Mucosa of descending colon (tissue), 3 donors: Measurements from ENCODE around the gene FXN. TPM values are rescaled to one million over a fixed set of nuclear protein-coding genes. Genes with fewer than 3 reads are reported as not detected.

Experiments used
- ATAC-seq: fragments of 200-7000 bp; cut with Tn5 transposase; one replicate; pipeline ENCODE4 v1.9.1; 2020; ENCODE audit warnings: mild to moderate bottlenecking, moderate library complexity
- DNase-seq, 3 donors: peaks; one replicate each; pipeline ENCODE4 v3.0.0-alpha.2; 2020
- H3K36me3 ChIP-seq: fragments of 200-600 bp; one replicate; pipeline ENCODE4 v1.8.0; 2021; ENCODE audit warnings: low read depth, mild to moderate bottlenecking
- H3K4me1 ChIP-seq: fragments of 200-600 bp; one replicate; pipeline ENCODE4 v1.8.0; 2021; ENCODE audit warnings: low read depth, mild to moderate bottlenecking
- H3K4me3 ChIP-seq: fragments of 200-600 bp; one replicate; pipeline ENCODE4 v1.8.0; 2021; ENCODE audit warnings: mild to moderate bottlenecking
- H3K9me3 ChIP-seq: fragments of 200-600 bp; one replicate; pipeline ENCODE4 v1.8.0; 2021; ENCODE audit warnings: mild to moderate bottlenecking
- intact Hi-C, 2 donors: fragments of 100-400 bp; cut with DNase I in 1 of 2; cut with micrococcal nuclease in 1 of 2; formaldehyde crosslinking; loops; one replicate each; pipeline versions ENCODE4 v1.11.0 to v1.11.1; 2022; cut with DNase I, micrococcal nuclease
- total RNA-seq, 3 donors: library from RNA; stranded (reverse); fragmentation: NEBNext Ultra II Directional in 2 of 3; extraction: Animal tissue kit (Norgen Biotek cat#: 25700) in 2 of 3; gene quantifications; one replicate each; pipeline versions ENCODE4 v1.2.1 to v1.2.4, GENCODE V29; 2021 to 2023
- TF ChIP-seq, protein P1 (sequence below): fragments of 200-600 bp; IDR thresholded peaks from one replicate; pipeline ENCODE4 v1.8.0; 2022; ENCODE audit warnings: antibody characterized with exemption, mild to moderate bottlenecking
- donor health status: DM: no; HTN: no; CAD: no; lungs with moderate emphysema.
- donor health status: DM: no; HTN: no; CAD: no.
- donor health status: DM: no; HTN: yes; CAD: no.

FXN gene
- total RNA-seq, 3 donors from 2014 or later = 9.3 to 11.0 (median 10.2) TPM

DNA sequence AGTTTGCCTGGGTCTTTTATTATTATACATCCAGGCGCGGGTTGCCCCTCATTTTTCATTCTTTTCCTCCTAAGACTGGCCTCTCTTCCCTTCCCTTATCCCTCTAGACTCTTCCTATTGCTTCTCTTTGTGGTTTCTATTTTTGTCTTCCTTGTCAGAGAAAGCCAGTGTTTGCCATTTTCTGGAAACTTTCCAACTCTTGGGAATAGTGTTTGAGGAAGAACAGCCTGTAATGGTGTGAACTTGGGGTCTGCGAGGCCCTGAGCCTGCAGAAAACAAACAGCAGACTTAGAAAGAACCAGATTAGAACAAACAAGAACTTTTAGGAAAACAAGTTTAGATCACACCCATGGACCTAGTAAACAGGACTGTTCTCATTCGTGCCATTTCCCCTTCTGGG lies 37.2 kb upstream of the FXN start:
- intact Hi-C loops = no loop called here
- DNase-seq (no peak), ATAC-seq (no peak)
- H3K9me3 ChIP-seq = no peaks in the 10 kb centered on the region
- TF ChIP-seq, protein P1, sequence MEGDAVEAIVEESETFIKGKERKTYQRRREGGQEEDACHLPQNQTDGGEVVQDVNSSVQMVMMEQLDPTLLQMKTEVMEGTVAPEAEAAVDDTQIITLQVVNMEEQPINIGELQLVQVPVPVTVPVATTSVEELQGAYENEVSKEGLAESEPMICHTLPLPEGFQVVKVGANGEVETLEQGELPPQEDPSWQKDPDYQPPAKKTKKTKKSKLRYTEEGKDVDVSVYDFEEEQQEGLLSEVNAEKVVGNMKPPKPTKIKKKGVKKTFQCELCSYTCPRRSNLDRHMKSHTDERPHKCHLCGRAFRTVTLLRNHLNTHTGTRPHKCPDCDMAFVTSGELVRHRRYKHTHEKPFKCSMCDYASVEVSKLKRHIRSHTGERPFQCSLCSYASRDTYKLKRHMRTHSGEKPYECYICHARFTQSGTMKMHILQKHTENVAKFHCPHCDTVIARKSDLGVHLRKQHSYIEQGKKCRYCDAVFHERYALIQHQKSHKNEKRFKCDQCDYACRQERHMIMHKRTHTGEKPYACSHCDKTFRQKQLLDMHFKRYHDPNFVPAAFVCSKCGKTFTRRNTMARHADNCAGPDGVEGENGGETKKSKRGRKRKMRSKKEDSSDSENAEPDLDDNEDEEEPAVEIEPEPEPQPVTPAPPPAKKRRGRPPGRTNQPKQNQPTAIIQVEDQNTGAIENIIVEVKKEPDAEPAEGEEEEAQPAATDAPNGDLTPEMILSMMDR = no peak
- H3K4me1 ChIP-seq = no peaks in the 10 kb centered on the region
- H3K36me3 ChIP-seq = no peaks in the 10 kb centered on the region
- no peak overlapping the region for H3K4me3 ChIP-seq

DNA sequence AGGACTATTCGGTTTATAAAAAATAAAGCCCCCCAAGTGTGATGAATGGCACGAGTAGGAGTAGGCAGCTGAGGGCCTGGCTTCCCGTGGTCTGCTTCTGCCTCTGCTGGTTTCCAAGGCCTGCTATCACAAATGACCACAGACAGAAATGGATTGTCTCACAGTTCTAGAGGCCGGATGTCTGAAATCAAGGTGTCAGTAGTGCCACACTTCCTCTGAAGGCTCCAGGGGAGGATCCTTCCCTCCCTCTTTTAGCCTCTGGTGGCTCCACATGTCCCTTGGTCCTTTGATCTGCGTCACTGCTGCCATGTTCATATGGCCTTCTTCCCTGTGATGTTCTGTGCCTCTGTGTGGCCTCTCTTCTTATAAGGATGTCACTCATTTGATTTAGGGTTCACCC lies 36.7 kb upstream of the FXN start:
- intact Hi-C loops = no loop called here
- TF ChIP-seq, protein P1 = no peak
- H3K9me3 ChIP-seq = no peaks in the 10 kb centered on the region
- ATAC-seq (peak; percentile 14), DNase-seq (no peak)
- no peaks in the 10 kb centered on the region for H3K4me1 ChIP-seq
- no peak overlapping the region for H3K4me3 ChIP-seq
- no peaks in the 10 kb centered on the region for H3K36me3 ChIP-seq

DNA sequence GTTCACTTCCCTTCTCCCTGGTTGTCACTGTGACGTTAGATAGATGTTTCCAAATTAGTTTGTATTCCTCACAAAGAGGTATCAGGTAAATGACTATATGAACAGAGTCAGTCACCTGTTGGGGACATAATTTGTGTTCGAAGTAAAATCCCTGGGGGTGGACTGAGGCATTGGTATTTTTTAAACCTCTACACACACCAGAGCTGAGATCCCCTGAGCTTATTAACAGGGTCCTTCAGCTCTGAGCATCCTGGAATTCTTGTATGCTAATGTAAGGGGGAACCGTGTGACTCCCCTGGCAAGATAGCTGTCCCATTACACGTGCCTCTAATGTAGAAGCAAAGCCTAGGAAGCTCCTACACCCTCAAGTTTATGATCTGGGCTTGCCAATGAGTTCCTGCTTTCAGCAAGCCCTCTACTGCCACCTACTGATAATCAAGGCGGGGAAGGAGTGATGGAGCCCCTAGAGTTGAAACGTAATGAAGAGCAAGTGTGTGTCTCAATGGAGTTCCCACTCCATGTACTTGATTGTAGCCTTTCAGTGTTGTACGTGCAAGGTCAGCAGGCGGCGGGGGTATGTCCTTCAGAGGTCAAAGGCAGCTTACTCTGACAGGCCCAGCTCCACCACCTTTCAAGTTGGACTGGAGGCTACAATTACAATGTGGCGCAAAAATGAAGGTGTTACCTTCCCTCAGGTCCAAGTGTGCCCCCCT lies 36.0 kb upstream of the FXN start:
- TF ChIP-seq, protein P1 = peak; percentile 34
- no peak overlapping the region for H3K4me3 ChIP-seq
- intact Hi-C loops = no loop called here

DNA sequence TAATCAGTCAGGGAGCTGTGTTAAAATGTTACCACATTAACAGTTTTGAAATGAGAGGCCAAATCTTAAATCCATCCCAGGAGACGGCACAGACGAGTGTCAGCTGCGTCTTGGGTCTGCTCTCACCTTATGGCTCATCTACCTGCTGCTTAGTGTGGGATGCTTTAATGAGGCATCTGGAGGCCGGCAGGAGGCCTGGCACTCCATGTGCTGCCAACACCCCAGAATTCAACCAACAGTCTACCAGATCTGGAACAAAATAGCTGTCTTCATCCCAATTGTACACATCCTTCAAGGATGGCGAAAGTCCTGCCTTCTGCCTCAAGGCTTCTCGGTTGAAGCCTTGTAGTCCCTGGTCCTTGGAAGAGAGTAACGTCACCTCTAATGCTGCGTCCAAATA lies 33.6 kb upstream of the FXN start:
- TF ChIP-seq, protein P1 = no peak
- Histone ChIP-seq H3K9me3 (no peaks in the 10 kb centered on the region), H3K36me3 (no peaks in the 10 kb centered on the region), H3K4me3 (no peak overlapping the region), H3K4me1 (no peaks in the 10 kb centered on the region)
- DNase-seq (no peak), ATAC-seq (no peak)
- intact Hi-C loops = no loop called here

More for the DNA sequence above, 36.0 kb upstream of the FXN start:
- H3K4me1 ChIP-seq = no peaks in the 10 kb centered on the region
- H3K36me3 ChIP-seq = no peaks in the 10 kb centered on the region
- H3K9me3 ChIP-seq = no peaks in the 10 kb centered on the region
- ATAC-seq (peak; percentile 94), DNase-seq (peak in 2 of 3 donors; percentile 48 to 89)

DNA sequence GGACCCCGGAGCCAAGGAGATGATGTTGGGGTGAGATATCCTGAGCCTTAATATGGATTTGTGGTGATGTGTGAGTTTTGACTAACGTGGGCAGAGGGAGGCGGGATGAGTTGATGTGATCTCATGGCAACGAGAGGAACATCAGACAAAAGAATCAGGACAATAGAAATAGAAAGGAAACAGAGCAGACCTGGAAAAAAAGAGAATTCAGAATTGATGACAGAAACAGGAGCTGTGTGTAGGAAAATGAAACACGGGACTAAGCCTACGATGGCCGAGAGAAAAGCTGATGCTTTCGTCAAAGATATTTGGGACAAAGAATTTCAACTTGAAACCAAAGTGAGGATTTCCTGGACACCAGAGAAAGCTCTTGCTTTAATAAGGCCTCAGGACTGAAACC lies 32.5 kb upstream of the FXN start:
- TF ChIP-seq, protein P1 = no peak
- Histone ChIP-seq H3K4me1 (no peaks in the 10 kb centered on the region), H3K36me3 (no peaks in the 10 kb centered on the region), H3K4me3 (no peak overlapping the region), H3K9me3 (no peaks in the 10 kb centered on the region)
- DNase-seq (no peak), ATAC-seq (no peak)
- intact Hi-C loops = no loop called here
